ENCODE measurements around the gene COLQ. TPM values are rescaled to one million over a fixed set of nuclear protein-coding genes. Genes with fewer than 3 reads are reported as not detected.
A peak's percentile ranks its signal among the peaks of the same experiment; 100 is the strongest.

COLQ gene
- total RNA-seq, 4 donors from 2014 or later, result 0.53 to 13.2 (median 2.6) TPM

DNA sequence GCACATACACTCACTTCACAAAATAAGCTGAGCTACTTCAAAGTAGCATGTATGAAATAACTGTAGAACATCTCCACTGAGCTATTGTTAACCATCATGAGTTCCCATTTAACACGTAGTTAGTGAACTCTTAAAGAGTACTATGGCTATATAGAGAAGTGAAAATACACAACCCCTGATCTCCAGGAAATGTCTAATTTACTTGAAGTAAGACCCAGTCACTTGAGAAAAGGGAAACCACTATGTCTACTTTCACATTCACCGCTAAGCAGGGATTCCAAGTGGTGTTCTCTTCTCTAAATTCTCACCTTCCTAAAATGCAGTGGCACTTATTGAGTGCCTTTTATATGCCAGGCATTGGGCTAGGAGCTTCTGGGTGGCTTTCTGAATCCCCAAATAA lies 35.0 kb upstream of the COLQ start:
- Histone ChIP-seq H3K4me3 (no peak overlapping the region), H3K4me1 (no peaks in the 10 kb centered on the region), H3K9me3 (no peaks in the 10 kb centered on the region), H3K27ac (peak overlapping the region in 1 of 4 donors; percentile 50), H3K27me3 (no peaks in the 10 kb centered on the region), H3K36me3 (peaks cover 0 to 9% (median 0%) of the 10 kb centered on the region in 3 donors)
- TF ChIP-seq CTCF (IDR thresholded peaks at IDR 0.05) (no peak), POLR2A (IDR thresholded peaks at IDR 0.05) (no peak)
- DNase-seq, result no peak

GRCh38 chr3:15553749-15554148 lies 32.2 kb upstream of the COLQ start:
- no peaks in the 10 kb centered on the region for H3K4me1 ChIP-seq
- H3K36me3 ChIP-seq, result no peaks in the 10 kb centered on the region
- H3K9me3 ChIP-seq, result no peaks in the 10 kb centered on the region
- DNase-seq, result no peak
- H3K27ac ChIP-seq, result no peak overlapping the region
- TF ChIP-seq CTCF (IDR thresholded peaks at IDR 0.05) (no peak), POLR2A (IDR thresholded peaks at IDR 0.05) (no peak)
- no peak overlapping the region for H3K4me3 ChIP-seq
- no peaks in the 10 kb centered on the region for H3K27me3 ChIP-seq

- H3K4me3 ChIP-seq, result no peak overlapping the region
- no peaks in the 10 kb centered on the region for H3K9me3 ChIP-seq
- no peak for DNase-seq
Measured at GRCh38 chr3:15551902-15552301, 30.4 kb upstream of the COLQ start.

DNA sequence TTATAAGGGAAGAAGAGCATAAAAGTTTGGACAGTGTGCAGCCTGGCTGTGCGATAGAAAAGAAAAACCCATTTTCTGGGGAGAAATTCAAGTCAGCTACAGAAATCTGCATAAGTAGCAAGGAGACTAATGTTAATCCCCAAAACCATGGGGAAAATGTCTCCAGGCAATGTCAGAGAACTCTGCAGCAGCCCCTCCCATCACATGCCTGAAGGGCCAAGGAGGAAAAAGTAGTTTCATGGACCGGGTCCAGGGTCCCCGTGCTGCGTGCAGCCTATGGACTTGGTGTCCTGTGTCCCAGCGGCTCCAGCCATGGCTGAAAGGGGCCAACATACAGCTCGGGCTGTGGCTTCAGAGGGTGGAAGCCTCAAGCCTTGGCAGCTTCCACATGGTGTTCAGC lies 28.3 kb upstream of the COLQ start:
- Histone ChIP-seq H3K4me3 (no peak overlapping the region), H3K36me3 (no peaks in the 10 kb centered on the region), H3K9me3 (no peaks in the 10 kb centered on the region), H3K27ac (no peak overlapping the region), H3K4me1 (no peaks in the 10 kb centered on the region), H3K27me3 (no peaks in the 10 kb centered on the region)
- TF ChIP-seq CTCF (IDR thresholded peaks at IDR 0.05) (no peak), POLR2A (IDR thresholded peaks at IDR 0.05) (no peak)
- no peak for DNase-seq

More at GRCh38 chr3:15551902-15552301, 30.4 kb upstream of the COLQ start:
- H3K27ac ChIP-seq, result no peak overlapping the region
- H3K4me1 ChIP-seq, result no peaks in the 10 kb centered on the region
- H3K36me3 ChIP-seq, result no peaks in the 10 kb centered on the region
- no peaks in the 10 kb centered on the region for H3K27me3 ChIP-seq
- no peak for TF ChIP-seq POLR2A (IDR thresholded peaks at IDR 0.05)
- TF ChIP-seq CTCF (IDR thresholded peaks at IDR 0.05), result no peak

- Histone ChIP-seq H3K36me3 (no peaks in the 10 kb centered on the region), H3K4me1 (no peaks in the 10 kb centered on the region), H3K27ac (no peak overlapping the region), H3K27me3 (no peaks in the 10 kb centered on the region), H3K9me3 (no peaks in the 10 kb centered on the region), H3K4me3 (no peak overlapping the region)
- DNase-seq, result no peak
- no peak for TF ChIP-seq POLR2A (IDR thresholded peaks at IDR 0.05)
- TF ChIP-seq CTCF (IDR thresholded peaks at IDR 0.05), result no peak
Measured at GRCh38 chr3:15542614-15543013, 21.1 kb upstream of the COLQ start.

- DNase-seq, result no peak
- Histone ChIP-seq H3K27me3 (no peaks in the 10 kb centered on the region), H3K9me3 (no peaks in the 10 kb centered on the region), H3K27ac (no peak overlapping the region), H3K4me1 (no peaks in the 10 kb centered on the region), H3K36me3 (no peaks in the 10 kb centered on the region), H3K4me3 (no peak overlapping the region)
- TF ChIP-seq POLR2A (IDR thresholded peaks at IDR 0.05), result no peak
- TF ChIP-seq CTCF (IDR thresholded peaks at IDR 0.05), result no peak
Measured at GRCh38 chr3:15541371-15541770, 19.9 kb upstream of the COLQ start.
